Measurements from ENCODE around the gene WIPF1.

Gene WIPF1

DNA sequence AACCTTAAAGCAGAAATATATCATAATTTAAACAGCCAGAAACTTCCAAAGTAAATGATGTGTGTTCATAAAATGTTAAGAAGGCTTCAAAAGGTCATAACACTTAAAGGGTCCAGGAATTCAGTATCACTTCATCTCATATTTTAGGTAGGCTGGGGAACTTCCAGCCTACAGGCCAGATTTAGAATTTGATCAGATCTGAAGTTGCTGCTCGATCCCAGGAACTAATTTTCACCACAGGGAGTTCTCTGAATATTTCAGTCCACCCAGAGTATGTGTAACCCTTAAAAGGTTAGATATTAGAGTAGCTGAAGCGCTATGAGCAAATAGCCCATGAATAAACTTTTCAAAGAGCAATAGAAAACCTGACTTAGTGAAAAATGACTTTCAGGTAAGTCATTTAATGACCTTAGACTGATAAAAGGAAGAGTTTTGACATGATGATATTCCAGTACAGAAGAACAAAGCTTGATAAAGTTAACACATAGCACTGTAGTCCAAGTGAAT is 1.7 kb downstream of the WIPF1 start:
- no peak for DNase-seq (ENCODE audit: low read depth)

DNA sequence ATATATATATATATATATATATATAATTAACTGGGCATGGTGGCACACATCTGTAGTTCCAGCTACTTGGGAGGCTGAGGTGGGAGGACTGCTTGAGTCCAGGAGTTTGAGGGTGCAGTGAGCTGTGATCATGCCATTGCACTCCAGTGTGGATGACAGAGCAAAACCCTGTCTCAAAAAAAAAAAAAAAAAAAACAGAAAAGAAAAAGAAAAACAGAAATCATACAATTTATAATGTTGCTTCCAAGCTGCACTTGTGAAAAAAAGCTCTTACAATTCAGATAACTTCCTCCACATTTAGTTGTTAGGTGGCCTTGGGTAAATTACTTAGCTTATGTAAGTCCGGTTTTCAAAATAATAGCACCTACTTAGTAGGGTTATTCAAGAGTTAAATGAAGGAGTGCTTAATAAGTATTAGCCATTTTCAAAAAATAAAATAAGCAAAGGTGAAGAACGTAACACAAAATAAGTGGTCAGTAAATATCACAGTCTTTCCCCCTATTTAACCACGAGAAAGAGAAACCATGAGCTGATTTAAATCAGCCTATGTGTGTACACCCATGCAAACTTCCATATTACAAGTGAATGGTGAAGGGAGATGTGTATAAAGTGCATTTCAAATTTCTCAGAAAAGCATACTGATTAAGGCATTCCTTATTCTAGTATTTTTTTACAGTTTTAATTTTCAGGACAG is 2.3 kb downstream of the WIPF1 start:
- DNase-seq (ENCODE audit: low read depth): no peak

DNA sequence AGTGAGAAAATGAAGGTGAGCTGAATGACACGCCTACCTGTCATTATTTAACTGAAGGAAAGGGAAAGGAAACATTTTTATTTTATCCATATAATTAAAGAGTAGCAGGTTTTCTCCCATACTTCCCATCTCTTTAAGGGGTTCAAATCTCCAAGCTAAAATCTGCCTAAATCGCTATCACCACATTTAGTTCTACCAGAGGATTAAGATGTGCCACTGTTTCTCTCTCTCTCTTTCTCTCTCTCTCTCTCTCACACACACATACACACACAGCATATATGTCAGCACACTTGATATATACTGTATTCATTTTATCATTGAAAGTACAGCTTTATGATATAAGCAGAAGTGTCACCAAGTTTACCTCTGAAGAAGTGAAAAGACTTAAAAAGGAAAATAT is 3.1 kb downstream of the WIPF1 start:
- DNase-seq (ENCODE audit: low read depth): no peak

DNA sequence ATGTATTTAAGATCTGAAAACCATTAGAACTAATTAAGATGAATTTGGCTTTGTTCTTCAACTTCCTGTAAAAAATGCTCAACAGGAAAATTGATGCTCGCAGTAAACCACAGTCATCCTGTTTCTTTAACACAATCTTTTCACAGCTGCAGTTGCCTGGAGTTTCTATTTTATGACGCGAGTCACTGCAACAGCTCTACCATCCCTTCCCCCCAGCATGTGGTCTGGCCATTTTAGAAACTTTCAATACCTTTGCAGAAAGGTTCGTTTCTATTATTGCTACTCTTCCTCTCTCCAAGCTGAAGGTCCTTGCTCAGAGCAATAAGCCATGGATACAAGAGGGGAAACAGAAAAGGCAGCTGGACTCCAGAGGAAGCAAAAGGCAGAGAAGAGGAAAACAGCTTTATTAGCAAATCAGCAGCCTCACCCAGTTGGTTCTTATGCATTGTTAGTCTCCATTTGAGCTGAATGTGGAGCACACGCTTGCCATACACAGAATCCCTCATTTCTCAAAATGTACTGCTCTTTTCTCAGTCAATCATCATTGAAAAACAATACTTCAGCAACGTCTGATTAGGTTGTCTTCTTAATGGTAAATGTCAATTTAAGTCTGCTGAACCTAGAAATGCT is 3.9 kb downstream of the WIPF1 start:
- DNase-seq (ENCODE audit: low read depth): peak; percentile 69

DNA sequence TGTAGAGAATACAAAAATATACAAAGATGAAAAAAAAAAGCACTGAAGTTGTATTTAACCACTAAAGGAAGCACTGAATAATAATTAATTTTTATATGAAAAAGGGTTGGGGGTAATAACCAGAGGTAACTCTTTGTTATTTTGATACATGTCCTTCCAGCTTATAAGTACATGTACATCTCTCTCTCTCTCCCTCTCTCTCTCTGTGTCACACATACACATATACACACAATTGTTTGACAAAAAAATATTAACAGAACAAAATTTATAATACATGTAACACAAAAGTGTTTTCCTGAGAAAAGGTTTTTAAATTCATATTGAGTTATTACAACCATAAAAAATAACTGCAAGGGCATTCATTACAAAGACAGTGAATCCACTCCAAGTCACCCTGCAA is 4.6 kb downstream of the WIPF1 start:
- DNase-seq (ENCODE audit: low read depth): no peak

DNA sequence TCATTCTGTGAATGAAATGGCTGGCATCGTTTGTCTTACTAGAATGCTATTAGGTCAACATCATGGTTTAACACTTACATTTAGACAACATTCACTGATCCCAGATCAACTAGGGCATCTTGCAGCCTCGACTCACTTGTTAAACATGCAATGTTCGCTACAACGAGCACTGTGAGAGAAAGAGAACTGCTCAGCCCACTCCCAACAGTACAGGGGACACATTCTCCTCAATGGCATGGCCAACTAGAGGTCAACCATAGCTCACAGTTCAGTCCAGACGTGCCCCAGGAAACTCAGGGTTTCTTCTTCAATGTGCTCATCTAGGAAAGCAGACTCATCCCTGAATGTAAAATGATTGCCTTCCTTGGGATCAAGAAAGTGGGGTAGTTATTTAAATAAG is 5.9 kb downstream of the WIPF1 start:
- no peak for DNase-seq (ENCODE audit: low read depth)

- no peak for DNase-seq (ENCODE audit: low read depth)
These were observed 6.5 kb downstream of the WIPF1 start for GRCh38 chr2:174590928-174591648.

GRCh38 chr2:174590346-174590745 is 7.3 kb downstream of the WIPF1 start:
- DNase-seq (ENCODE audit: low read depth): no peak

DNA sequence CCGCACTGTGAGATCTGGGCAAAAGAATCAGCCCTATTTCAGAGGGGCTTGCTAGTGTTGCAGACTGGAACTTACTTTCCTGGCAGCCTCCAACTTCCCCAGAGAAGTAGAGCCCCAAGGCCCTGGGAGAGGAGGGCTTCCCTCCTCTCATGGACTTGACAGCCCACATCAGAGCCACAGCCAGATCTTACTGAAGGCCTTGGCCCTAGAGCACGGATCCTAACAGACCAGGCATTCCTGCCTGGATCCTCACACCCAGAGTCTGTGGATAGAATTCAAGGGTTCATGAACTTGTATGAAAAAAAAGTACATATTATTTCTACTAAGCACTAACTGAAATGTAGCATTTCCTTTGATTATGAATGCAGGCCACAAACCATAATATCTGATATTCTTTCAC is 8.3 kb downstream of the WIPF1 start:
- DNase-seq (ENCODE audit: low read depth): no peak

- no peak for DNase-seq (ENCODE audit: low read depth)
These were observed 9.1 kb downstream of the WIPF1 start for GRCh38 chr2:174588463-174588862.

DNA sequence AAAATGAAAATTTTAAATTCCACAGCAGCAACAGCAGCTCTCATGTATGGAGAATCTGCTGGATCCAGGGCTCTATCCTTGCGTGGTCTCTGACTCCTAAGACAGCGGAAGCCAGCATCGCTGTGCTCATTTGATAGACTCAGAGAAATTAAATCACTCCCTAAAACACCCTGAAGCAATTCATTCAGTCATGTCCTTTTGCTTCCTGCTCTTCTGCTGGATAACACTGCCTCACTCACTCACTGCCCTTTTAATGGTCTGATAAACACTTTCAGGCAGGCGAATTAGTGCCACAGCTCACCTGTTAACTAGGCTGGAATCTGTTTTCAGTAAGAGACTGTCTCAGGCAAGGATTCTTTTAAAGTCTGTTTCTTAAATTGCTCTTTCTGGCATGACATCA is 10.0 kb downstream of the WIPF1 start:
- DNase-seq (ENCODE audit: low read depth): peak; percentile 53

GRCh38 chr2:174586418-174587295 is 10.9 kb downstream of the WIPF1 start:
- no peak for DNase-seq (ENCODE audit: low read depth)

DNA sequence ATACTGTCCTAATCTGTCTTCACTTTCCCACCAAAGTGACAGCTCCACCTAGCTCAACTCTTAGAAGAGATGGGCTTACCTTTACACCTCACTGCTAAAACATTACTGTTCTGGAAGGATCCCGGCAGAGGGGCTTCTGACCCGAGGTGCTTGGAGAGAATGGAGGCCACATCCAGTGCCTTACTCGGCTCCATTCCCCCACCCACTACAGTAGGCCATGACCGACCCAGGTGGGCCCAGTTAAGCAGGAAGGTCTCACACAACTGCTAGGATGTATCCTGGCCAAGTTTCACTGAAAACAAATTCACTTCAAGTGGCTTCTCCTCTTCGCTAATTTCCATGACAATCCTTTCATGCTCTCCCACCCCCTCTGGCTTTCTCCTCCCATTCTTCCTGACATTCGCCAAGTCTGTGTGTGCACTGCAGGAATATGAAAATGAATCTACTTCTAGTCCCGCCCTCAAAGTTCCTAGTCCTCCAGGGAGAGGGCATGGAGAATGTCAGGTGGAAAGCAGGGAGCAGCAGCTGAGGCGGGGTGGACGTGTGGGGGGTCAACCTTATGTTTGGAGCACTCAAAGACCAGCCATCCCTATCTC is 11.8 kb downstream of the WIPF1 start:
- no peak for DNase-seq (ENCODE audit: low read depth)

DNA sequence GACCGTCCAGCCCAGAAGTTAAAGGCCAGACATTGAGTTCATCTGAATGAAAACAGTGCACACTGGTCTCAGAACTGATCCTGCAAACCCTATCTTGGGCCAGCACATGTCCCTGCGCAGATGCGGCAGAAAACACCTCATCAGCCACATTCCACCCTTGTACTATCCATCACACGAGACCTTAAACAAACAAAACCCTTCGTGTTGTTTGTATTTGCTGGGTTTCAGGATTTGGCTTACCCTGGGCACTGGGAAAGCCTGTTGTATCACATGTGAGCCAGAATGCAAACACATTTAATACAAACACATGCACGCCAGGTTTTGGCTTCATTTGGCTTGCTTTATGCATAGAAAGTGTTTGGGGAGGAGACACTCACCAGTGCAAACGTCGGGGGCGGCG is 12.5 kb downstream of the WIPF1 start:
- no peak for DNase-seq (ENCODE audit: low read depth)

DNA sequence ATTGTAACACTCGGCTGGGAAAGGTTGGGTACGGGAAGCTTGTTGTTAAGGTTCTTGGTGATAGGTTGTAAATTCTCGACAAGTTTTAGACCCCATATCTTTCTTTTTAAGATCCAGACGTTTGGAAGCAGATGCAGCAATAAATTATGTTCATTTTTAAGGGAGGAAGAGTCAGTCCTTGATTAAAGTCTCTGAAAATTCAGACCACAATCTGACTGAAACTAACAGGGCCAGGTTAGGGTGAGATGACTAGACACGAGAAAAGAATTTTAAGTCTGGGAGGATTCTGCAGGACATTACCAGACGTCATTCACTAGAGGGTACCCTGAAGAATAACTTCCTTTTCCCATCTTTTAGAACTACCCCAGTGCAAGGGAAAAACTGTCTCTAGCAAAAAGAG is 16.1 kb downstream of the WIPF1 start:
- DNase-seq (ENCODE audit: low read depth): no peak

DNA sequence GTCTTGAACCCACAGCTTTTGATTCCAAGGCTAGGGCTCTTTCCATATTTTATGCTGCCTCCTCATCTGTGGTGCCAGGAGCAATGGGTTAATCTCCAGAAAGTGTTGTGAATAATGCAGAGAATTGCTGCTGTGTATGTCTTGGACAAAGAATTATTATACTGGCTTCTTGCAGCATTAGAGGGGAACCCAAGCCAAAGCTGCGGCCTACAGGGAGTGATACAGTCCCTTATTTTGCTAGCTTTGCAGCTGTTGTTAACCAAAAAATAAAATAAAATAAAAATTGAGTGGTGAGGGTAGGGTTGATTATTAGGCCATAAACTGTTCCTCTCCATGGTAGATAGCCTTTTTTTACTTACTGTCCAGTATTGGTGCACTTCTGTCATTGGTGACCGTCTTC is 16.7 kb downstream of the WIPF1 start:
- no peak for DNase-seq (ENCODE audit: low read depth)

- DNase-seq (ENCODE audit: low read depth): peak; percentile 76
These were observed 19.5 kb downstream of the WIPF1 start for GRCh38 chr2:174577967-174578589.

- no peak for DNase-seq (ENCODE audit: low read depth)
These were observed 22.4 kb downstream of the WIPF1 start for GRCh38 chr2:174575124-174575776.

DNA sequence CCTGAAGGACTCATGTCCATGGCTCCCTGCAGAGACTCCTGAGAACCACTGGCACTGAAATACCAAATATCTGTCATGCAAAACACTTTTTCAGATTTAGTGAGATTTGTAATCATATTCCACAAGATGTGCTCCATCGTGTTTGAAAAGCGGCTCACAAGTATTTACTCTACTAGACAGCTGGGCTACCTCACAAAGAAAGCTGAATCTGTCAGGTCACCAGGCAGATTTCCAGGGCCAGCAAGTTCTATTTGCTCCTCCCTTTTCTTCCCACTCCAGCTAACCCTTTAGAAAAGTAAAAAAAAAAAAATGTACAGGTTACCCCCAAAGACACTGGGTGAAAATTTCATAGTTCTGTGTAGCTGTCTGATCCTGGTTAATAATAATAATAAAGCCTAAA is 22.9 kb downstream of the WIPF1 start:
- DNase-seq (ENCODE audit: low read depth): no peak

DNA sequence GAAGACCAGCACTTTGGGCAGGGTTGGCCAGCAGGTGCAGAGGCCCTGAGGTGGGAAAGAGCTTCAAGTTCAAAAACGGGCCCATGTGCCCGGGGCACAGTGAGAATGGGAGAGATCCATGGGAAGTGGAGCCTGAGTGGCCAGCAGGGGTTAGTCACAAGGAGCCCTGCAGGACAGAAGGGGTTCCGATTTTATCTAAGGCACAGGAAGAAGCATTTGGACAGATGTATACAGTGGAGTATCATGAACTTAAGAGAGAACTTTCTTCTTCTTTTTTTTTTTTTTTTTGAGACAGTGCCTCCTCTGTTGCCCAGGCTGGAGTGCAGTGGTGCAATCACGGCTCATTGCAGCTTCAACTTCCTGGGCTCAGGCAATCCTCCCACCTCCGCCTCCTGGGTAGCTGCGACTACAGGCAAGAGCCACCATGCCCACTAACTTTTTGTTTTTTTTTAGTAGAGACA is 24.0 kb downstream of the WIPF1 start:
- no peak for DNase-seq (ENCODE audit: low read depth)

- DNase-seq (ENCODE audit: low read depth): no peak
These were observed 25.0 kb downstream of the WIPF1 start for GRCh38 chr2:174572556-174572955.

Data from ELR (cell line).